GM06990 (cell line): ENCODE measurements around the gene PARVA.

ENCODE experiments used
- DNase-seq: peaks from one replicate; pipeline ENCODE4 v3.0.0-alpha.2; 2011; ENCODE audit not compliant: insufficient read length; ENCODE audit errors: extremely low read depth
- H3K27me3 ChIP-seq: replicated peaks from 2 replicates; pipeline ENCODE4 v1.6.0; 2011; ENCODE audit warnings: low read length; ENCODE audit not compliant: control insufficient read depth, insufficient read depth
- H3K36me3 ChIP-seq: 2 replicates; pipeline ENCODE4 v1.5.1; 2011; ENCODE audit warnings: low read length; ENCODE audit not compliant: control insufficient read depth, insufficient read depth
- H3K4me3 ChIP-seq: replicated peaks from 2 replicates; pipeline ENCODE4 v1.5.1; 2011; ENCODE audit warnings: low read depth, mild to moderate bottlenecking, control low read depth, low read length
- TF ChIP-seq, protein P1 (sequence below): IDR thresholded peaks from 2 replicates; pipeline ENCODE4 v1.5.1; 2011; ENCODE audit warnings: low read length, control low read depth, mild to moderate bottlenecking, inconsistent platforms; ENCODE audit not compliant: insufficient read depth, poor library complexity, severe bottlenecking

The PARVA gene

GRCh38 chr11:12559011-12559410, 181.6 kb downstream of the PARVA start:
- H3K27me3 ChIP-seq = no peaks in the 10 kb centered on the region
- no peak overlapping the region for H3K4me3 ChIP-seq
- TF ChIP-seq, protein P1, sequence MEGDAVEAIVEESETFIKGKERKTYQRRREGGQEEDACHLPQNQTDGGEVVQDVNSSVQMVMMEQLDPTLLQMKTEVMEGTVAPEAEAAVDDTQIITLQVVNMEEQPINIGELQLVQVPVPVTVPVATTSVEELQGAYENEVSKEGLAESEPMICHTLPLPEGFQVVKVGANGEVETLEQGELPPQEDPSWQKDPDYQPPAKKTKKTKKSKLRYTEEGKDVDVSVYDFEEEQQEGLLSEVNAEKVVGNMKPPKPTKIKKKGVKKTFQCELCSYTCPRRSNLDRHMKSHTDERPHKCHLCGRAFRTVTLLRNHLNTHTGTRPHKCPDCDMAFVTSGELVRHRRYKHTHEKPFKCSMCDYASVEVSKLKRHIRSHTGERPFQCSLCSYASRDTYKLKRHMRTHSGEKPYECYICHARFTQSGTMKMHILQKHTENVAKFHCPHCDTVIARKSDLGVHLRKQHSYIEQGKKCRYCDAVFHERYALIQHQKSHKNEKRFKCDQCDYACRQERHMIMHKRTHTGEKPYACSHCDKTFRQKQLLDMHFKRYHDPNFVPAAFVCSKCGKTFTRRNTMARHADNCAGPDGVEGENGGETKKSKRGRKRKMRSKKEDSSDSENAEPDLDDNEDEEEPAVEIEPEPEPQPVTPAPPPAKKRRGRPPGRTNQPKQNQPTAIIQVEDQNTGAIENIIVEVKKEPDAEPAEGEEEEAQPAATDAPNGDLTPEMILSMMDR = no peak
- H3K36me3 ChIP-seq = no peaks in the 10 kb centered on the region
- no peak for DNase-seq

GRCh38 chr11:12560362-12560761, 183.0 kb downstream of the PARVA start:
- DNase-seq = no peak
- TF ChIP-seq, protein P1 = no peak
- no peak overlapping the region for H3K4me3 ChIP-seq
- no peaks in the 10 kb centered on the region for H3K36me3 ChIP-seq
- no peaks in the 10 kb centered on the region for H3K27me3 ChIP-seq

- Histone ChIP-seq H3K4me3 (no peak overlapping the region), H3K36me3 (no peaks in the 10 kb centered on the region), H3K27me3 (no peaks in the 10 kb centered on the region)
- DNase-seq = no peak
- TF ChIP-seq, protein P1 = no peak
Measured at GRCh38 chr11:12560861-12561260, 183.5 kb downstream of the PARVA start.

GRCh38 chr11:12564012-12564411, 186.6 kb downstream of the PARVA start:
- Histone ChIP-seq H3K36me3 (no peaks in the 10 kb centered on the region), H3K27me3 (no peaks in the 10 kb centered on the region; the same call in 1 of the 2 replicates), H3K4me3 (no peak overlapping the region)
- no peak for DNase-seq
- TF ChIP-seq, protein P1 = no peak

DNA sequence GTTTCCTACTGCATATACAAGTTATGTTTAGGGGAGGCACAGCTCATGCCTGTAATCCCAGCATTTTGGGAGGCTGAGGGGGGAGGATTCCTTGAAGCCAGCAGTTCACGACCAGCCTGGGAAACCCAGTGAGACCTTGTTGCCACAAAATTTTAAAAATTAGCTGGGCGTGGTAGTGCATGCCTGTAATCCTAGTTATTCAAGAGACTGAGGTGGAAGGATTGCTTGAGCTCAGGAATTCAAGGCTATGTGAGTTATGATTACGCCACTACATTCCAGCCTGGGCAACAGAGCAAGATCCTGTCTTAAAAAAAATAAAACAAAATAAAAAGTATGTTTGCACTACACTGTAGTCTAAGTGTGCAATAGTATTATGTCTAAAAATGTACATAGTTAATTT, 188.0 kb downstream of the PARVA start:
- no peaks in the 10 kb centered on the region for H3K36me3 ChIP-seq
- TF ChIP-seq, protein P1 = no peak
- DNase-seq = no peak
- no peaks in the 10 kb centered on the region; the same call in 1 of the 2 replicates for H3K27me3 ChIP-seq
- H3K4me3 ChIP-seq = no peak overlapping the region
